Stimulated activated naive CD8-positive, alpha-beta T cell treated with anti-CD3 and anti-CD28 coated beads, Interleukin-15, amount 100 ng/mL, for 72 hours (primary cell): ENCODE measurements around the gene NLRP9.

Experiments used
- ATAC-seq: fragments of 150-1000 bp; cut with Tn5 transposase; 2 replicates; pipeline ENCODE4 v1.10.0; 2021; ENCODE audit warnings: mild to moderate bottlenecking, moderate library complexity
- DNase-seq, 2 donors: peaks; one replicate each; pipeline ENCODE4 v3.0.0; 2021 to 2022
- H3K27ac Mint-ChIP-seq, 2 donors: one replicate each; pipeline ENCODE4 v1.8.0; 2022; ENCODE audit warnings: mild to moderate bottlenecking in 2 of 2, mixed read lengths in 2 of 2, moderate library complexity in 2 of 2
- H3K27me3 Mint-ChIP-seq: one replicate; pipeline ENCODE4 v1.8.0; 2022; ENCODE audit warnings: mixed read lengths
- H3K4me1 Mint-ChIP-seq: one replicate; pipeline ENCODE4 v1.8.0; 2022; ENCODE audit warnings: mild to moderate bottlenecking, mixed read lengths
- H3K4me3 Mint-ChIP-seq, 2 donors: one replicate each; pipeline ENCODE4 v1.8.0; 2022; ENCODE audit warnings: mild to moderate bottlenecking in 2 of 2, mixed read lengths in 2 of 2, moderate library complexity in 1 of 2
- H3K9me3 Mint-ChIP-seq, 2 donors: one replicate each; pipeline ENCODE4 v1.8.0; 2022; ENCODE audit warnings: mixed read lengths in 2 of 2

Gene NLRP9

DNA sequence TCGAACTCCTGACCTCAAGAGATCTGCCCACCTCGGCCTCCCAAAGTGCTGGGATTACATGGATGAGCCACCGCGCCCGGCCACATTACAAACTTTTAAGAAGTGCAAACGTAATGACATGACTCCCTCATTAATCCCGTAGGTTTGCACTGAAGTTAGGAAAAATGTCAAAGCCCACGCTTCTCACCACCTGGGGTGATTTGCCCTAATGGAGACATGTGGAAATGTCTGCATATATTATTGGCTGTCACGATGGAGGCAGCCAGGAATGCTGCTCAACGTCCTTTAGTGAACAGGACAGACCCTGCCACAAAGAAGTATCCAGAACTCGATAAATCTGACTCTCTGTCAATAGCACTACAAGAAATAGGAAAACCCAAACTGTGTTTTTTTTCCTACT, 21.0 kb downstream of the NLRP9 start:
- ATAC-seq (no peak), DNase-seq (no peak)
- H3K9me3 Mint-ChIP-seq = peaks cover 20 to 26% of the 10 kb centered on the region in 2 donors
- peaks cover 4% of the 10 kb centered on the region for H3K4me1 Mint-ChIP-seq
- H3K27me3 Mint-ChIP-seq = peaks cover 56% of the 10 kb centered on the region
- H3K27ac Mint-ChIP-seq = no peak overlapping the region
- H3K4me3 Mint-ChIP-seq = no peak overlapping the region

DNA sequence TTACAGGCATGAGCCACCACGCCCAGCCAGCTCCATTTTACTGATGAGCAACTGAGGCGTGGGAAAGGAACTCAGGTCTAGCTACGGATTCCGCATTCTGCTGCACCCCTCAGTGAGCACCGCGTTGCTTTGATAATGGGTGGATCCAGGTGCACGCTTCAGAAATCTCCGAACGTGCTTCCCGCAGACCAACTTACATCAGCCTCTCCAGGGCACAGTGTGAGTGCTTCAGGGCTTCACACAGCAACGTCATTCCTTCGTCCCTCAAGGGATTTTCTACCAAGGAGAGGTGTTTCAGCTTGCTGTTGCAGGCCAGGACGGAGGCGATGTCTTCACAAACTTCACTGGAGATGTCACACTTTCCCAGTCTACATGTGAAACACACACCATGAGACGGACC, 21.7 kb downstream of the NLRP9 start:
- no peak for DNase-seq
- Mint-ChIP-seq H3K4me3 (no peak overlapping the region), H3K4me1 (peaks cover 4% of the 10 kb centered on the region), H3K9me3 (peaks cover 13 to 18% of the 10 kb centered on the region in 2 donors), H3K27me3 (peaks cover 49% of the 10 kb centered on the region), H3K27ac (no peak overlapping the region)
- no peak for ATAC-seq

DNA sequence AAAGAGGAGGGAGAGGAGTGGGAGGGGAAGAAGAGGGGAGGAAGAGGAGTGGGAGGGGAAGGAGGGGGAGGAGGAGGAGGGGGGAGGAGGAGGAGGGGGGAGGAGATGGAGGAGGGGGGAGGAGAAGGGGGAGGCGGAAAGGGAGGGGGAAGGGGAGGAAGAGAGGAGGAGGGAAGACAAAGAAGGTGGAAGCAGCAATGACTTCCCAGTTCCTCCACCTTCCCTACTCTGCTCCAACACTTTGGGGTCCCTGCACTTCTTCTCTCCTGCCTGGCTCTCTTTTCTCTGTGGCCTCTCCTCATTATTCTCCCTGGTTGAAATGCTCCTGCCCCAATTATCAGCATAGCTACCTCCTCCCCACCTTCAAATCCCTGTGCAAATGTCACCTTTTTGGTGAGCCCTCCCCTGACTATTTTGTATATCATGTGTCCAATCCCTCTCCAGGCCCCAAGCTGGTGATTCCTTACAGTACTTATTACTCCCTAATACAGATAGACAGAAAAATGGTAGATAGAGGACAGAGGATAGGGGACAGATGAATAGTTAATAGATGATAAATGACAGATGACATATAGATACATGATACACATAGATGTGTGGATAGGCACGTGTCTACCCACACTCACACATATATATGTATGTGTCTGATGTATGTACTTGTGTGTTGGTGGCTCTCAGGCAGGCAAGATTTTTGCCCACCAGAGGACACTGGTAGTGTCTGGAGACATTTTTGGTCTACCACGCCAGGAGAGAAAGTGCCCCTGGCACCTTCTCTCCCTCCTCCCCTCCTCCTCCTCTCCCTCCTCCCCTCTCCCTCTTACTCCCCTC, 25.2 kb downstream of the NLRP9 start:
- peaks cover 11% of the 10 kb centered on the region for H3K4me1 Mint-ChIP-seq
- peaks cover 0 to 8% of the 10 kb centered on the region in 2 donors for H3K9me3 Mint-ChIP-seq
- H3K27ac Mint-ChIP-seq = no peak overlapping the region
- DNase-seq (no peak), ATAC-seq (peak; percentile 78)
- H3K27me3 Mint-ChIP-seq = peaks cover 18% of the 10 kb centered on the region
- H3K4me3 Mint-ChIP-seq = no peak overlapping the region

DNA sequence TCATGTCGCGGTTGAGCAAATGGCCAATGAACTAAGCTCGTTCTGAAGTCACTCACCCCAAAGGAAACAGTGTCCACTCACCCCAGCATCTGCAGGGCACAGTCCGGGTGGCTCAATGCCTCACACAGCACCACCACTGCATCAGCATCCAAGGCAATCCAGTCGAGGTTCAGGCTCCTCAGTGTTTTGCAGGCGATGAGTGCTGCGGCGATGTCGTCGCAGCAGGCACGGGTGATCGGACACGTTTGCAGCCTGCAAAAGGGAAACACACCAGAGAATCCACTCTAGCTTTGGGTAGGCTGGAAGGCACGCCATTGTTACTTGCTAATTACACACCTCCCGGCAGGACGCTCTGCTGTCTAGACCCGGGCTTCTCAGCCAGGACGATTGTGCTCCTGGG, 26.5 kb downstream of the NLRP9 start:
- ATAC-seq (no peak), DNase-seq (no peak)
- Mint-ChIP-seq H3K4me1 (peaks cover 11% of the 10 kb centered on the region), H3K27ac (no peak overlapping the region), H3K27me3 (peaks cover 5% of the 10 kb centered on the region), H3K9me3 (peaks cover 0 to 8% of the 10 kb centered on the region in 2 donors), H3K4me3 (no peak overlapping the region)

DNA sequence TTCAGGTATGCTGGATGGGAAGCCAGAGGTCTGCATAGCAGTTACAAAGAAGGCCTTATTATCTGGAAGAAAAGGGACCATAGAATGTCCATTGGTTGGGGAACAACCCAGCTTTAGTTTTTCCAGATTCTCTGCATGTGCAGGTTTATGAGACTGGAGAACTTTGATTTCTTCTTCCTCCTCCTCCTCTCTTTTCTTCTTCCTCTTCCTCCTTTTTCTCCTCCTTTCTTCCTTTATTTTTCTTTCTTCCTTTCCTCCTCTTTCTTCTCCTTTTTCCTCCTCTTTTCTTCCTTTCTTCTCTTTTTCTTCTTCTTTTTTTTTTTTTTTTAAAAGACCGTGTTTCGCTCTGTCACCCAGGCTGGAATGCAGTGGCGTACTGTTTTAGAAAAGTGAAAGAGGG, 32.2 kb downstream of the NLRP9 start:
- Mint-ChIP-seq H3K4me1 (peaks cover 19% of the 10 kb centered on the region), H3K9me3 (no peaks in the 10 kb centered on the region), H3K27ac (peak overlapping the region in 1 of 2 donors; percentile 88), H3K4me3 (no peak overlapping the region), H3K27me3 (no peaks in the 10 kb centered on the region)
- DNase-seq = no peak
- ATAC-seq = no peak

DNA sequence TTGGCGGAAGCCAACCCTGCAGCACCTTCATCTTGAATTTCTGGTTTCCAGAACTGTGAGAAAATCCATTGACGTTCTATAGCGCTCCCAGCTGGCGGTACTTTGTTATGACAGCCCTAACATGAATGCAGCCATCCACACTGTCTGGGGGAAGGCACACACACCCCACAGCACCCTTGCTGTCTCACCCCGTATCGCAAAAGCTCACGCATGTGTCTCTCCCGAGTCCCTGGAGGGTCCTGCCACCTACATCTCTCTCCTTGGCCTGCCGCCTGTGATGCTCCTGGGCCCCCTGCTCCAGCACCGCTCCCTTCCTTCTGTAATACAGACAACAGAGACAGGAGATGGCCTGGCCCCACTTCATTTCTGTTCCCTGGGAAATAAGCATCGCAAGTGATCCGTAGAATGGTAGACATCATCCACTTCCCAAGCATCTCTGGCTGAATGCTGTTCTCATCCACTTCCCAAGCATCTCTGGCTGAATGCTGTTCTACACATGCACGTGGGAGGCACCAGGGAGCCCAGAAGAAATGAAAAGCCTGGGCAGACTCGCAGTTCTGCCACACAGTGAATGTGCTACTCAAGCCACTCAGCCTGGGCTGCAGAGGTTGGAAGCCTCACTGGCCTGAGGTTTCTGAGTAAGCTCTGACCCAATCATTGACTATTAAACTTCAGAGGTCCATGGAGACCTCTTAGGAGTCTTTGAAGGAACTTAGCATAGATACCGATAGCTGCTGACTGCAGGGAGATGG, 33.5 kb downstream of the NLRP9 start:
- DNase-seq = no peak
- Mint-ChIP-seq H3K9me3 (no peaks in the 10 kb centered on the region), H3K27me3 (no peaks in the 10 kb centered on the region), H3K4me3 (no peak overlapping the region), H3K27ac (no peak overlapping the region), H3K4me1 (peaks cover 12% of the 10 kb centered on the region)
- no peak for ATAC-seq

DNA sequence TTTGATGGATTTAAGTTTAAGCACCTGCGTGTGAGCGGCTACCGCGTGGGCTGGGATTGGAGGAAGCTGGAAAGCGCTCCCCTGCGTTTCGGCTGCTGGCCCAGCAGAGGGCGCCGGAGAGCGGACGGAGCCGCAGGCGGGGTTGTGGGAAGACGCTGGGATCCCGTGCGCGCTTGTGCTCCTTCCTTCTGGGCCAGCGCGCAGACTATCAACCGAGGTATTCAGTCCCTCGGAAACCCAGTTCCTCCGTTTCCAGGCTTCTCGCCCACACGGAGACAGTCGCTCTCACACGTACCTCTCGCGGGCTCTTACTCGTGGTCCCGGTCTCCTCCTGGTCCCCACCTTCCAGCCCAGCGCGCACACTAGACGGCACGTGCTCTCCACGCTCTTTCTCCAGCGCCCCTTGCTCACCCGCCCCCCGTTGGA, 34.4 kb downstream of the NLRP9 start:
- Mint-ChIP-seq H3K4me3 (no peak overlapping the region), H3K27me3 (no peaks in the 10 kb centered on the region), H3K9me3 (no peaks in the 10 kb centered on the region), H3K27ac (no peak overlapping the region), H3K4me1 (peaks cover 12% of the 10 kb centered on the region)
- ATAC-seq (peak; percentile 75), DNase-seq (peak; percentile 44 to 45)

DNA sequence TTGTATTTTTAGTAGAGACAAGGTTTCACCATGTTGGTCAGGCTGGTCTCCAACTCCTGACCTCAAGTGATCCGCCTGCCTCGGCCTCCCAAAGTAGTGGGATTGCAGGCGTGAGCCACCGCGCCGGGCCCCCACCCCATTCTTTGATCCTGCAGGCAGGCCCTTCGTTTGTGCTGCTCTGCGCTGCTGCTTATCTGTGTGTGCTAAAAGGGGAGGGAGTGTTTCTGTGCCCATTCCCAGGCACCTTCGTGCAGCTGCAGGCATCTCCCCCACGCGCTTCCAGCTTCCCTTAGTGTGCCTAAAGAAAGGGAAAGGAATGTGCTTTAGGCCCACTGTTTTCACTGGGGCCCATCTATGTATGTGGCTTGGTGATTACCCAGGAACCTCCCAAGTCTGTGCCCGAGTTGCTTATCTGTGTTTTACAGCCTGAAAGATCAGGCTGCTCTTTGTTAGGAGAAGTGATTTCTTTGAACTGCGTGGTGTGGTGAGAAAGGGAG, 36.0 kb downstream of the NLRP9 start:
- Mint-ChIP-seq H3K9me3 (no peaks in the 10 kb centered on the region), H3K4me3 (no peak overlapping the region), H3K27ac (no peak overlapping the region), H3K27me3 (no peaks in the 10 kb centered on the region), H3K4me1 (peaks cover 12% of the 10 kb centered on the region)
- no peak for DNase-seq
- no peak for ATAC-seq

DNA sequence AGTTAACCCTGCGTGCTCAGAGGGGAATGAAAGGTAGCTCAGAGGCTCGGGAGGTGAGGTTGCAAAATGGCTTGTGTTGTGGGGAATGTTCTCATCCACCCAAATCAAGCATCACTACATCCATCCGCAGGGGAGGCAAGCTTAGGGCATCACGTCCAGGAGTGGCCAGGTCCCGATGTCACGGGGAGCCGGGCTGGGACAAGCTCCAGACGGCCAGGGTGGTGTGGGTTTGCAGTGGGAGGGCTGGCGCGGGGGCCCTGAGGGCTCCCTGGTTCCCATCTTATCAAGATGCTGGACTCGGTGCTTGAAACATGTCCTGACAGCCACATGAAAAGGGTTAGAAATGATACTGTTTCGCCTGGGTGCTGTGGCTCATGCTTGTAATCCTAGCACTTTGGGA, 37.4 kb downstream of the NLRP9 start:
- DNase-seq (no peak), ATAC-seq (no peak)
- H3K9me3 Mint-ChIP-seq = no peaks in the 10 kb centered on the region
- no peak overlapping the region for H3K4me3 Mint-ChIP-seq
- H3K27ac Mint-ChIP-seq = no peak overlapping the region
- no peaks in the 10 kb centered on the region for H3K27me3 Mint-ChIP-seq
- H3K4me1 Mint-ChIP-seq = peaks cover 12% of the 10 kb centered on the region

DNA sequence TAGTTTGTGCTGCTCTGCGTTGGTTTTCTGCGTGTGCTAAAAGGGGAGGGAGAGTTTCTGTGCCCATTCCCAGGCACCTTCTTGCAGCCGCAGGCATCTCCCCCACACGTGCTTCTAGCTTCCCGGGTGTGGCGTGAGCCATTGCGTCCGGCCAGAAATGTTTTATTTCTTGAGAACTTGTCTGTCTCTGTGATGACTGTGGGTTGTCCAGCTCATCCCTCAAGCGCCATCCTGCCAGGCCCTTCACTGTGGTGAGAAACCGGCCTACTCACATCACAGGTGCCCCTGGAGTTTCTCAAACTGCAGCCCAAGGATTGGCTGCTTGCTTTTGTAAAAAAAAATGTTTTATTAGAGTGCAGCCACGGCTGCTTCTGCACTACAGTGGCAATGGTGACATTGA, 39.0 kb downstream of the NLRP9 start:
- Mint-ChIP-seq H3K27ac (no peak overlapping the region), H3K27me3 (no peaks in the 10 kb centered on the region), H3K9me3 (no peaks in the 10 kb centered on the region), H3K4me1 (peaks cover 12% of the 10 kb centered on the region), H3K4me3 (no peak overlapping the region)
- ATAC-seq (no peak), DNase-seq (no peak)

DNA sequence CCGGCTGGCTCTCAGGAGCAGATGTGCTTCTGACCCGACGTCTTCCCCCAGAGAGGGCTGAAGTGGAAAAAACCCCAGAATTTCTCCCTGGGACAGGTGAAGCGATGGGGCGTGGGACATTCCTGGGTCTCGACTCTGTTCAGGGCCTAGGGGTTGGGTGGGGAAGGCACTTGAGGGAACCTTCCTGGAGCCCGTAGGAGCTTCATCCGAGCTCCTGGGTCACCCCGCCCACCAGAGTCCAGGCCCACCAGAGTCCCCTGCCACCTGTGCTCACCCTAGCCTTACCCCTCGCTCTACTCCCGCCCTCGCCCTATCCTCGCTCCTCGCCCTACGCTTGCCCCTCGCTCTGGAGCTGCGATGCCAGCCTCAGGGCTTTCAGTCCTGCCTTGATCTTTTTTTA, 39.9 kb downstream of the NLRP9 start:
- Mint-ChIP-seq H3K27ac (peak overlapping the region in 1 of 2 donors; percentile 81), H3K4me3 (no peak overlapping the region), H3K27me3 (no peaks in the 10 kb centered on the region), H3K9me3 (no peaks in the 10 kb centered on the region), H3K4me1 (peaks cover 3% of the 10 kb centered on the region)
- no peak for ATAC-seq
- DNase-seq = no peak

DNA sequence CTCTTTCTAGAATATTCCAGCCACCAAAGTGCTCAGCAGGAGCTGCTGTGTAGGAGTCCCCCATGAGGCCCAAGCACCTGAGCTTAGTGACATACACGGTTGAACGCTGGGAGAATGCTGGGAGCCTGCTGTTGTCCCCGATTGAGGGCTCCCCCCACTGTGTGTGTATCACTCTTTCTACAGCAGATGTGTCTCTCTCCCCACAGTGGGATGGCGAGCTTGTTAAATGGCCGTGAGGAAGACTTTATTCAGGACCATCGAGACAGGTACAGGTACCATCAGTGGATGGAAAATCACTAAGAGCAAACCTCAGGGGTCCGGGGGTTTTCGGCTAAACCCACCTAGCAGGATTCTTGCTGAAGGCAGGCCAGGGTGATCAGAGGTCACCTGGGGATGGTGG, 40.5 kb downstream of the NLRP9 start:
- ATAC-seq (no peak), DNase-seq (no peak)
- Mint-ChIP-seq H3K4me3 (no peak overlapping the region), H3K4me1 (no peaks in the 10 kb centered on the region), H3K27ac (peak overlapping the region; percentile 34 to 49), H3K9me3 (no peaks in the 10 kb centered on the region), H3K27me3 (no peaks in the 10 kb centered on the region)

DNA sequence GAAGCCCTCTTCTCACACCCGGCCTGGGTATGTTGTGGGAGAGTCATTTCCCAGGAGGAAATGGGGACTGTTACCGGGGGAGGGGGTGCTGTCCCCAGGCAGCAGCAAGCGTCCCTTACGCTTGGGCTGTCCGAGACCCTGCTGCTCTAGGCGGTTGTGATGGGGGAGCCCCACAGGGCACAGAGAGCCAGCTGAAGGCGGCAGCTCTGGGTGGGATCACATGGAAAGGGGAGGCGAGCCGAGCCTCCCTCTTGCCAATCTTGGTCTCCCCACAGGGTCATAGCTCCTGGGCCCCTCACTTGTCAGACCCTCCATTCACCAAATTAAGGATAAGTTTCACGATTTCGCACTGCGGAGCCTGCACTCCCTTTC, 41.1 kb downstream of the NLRP9 start:
- H3K4me3 Mint-ChIP-seq = no peak overlapping the region
- no peaks in the 10 kb centered on the region for H3K4me1 Mint-ChIP-seq
- H3K27me3 Mint-ChIP-seq = no peaks in the 10 kb centered on the region
- no peaks in the 10 kb centered on the region for H3K9me3 Mint-ChIP-seq
- DNase-seq (no peak), ATAC-seq (no peak)
- H3K27ac Mint-ChIP-seq = peak overlapping the region in 1 of 2 donors; percentile 49

DNA sequence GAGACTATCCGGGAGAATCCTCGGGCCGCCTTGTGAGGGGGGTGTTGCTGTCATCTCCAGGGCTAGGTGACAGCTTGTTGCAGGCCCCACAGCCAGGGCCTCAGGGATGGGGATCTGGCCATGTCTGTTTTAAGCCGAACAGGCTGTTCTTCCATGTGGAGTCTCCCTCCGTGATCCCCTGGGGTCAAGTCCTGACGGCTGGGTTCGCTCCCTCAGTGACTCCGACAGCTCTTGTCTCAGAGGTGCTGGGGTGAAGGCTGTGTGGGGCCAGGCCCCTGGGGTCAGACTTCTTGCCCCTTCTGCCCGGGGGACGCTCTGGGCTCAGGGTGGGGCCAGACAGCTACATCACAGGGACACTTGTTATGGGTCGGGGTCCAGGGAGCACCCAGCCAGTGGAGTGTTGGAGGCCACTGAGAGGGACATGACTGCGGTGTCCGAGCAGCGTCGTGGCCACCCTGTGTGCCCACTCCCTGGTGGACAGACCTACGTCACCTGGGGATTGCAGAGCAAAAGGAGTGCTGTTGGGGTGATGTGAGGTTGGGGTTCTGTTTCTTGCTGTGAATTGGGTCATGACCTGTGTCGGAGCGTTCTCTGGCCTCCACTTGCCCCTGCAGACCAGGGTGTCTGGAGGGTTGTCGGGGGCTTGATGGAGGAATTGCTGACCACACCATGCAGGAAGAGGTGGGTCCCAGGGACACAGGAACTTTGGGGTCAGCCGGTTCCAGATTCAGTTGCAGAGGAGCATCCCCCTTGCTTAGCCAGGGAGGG, 41.7 kb downstream of the NLRP9 start:
- no peak overlapping the region for H3K4me3 Mint-ChIP-seq
- no peak for ATAC-seq
- peak overlapping the region in 1 of 2 donors; percentile 77 for H3K27ac Mint-ChIP-seq

DNA sequence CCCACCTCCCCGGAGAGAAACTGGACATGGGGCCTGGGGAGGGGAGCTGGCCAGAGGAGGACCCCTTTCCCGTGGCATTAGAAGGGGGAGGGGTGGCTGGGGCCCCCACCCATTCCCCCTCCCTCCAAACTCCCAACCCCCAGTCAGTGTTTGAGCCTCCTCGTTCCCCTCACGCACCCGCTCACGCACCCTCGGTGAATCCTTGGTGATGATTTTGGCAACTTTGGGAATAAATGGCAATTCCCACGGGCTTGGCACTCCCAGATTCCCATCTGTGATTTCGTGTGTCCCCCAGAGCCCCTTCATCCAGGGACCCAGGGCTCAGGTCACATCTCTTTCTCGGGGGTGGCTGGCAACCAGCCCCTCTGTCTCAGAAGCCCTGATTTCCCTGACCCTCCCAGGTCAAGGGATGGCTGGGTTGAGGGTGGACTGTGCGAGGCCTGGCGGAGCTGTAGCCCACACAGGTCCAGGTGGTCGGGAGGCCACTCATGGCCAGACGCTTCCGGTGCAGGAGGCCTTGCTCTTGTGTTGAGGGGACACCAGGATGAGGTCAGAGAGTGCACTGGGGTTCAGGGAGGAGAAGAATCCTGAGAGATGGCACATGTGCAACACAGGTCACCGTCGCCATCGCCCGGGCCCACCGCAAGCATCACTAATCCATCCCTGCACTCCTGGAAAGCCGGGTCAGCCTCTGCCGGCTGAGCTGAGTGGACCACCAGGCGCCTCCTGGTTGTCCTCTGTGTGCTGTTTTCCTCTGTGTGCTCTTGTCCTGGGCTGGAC, 42.5 kb downstream of the NLRP9 start:
- ATAC-seq (no peak), DNase-seq (no peak)
- peak overlapping the region in 1 of 2 donors; percentile 76 for H3K27ac Mint-ChIP-seq
- H3K4me1 Mint-ChIP-seq = no peaks in the 10 kb centered on the region
- no peaks in the 10 kb centered on the region for H3K27me3 Mint-ChIP-seq
- no peaks in the 10 kb centered on the region for H3K9me3 Mint-ChIP-seq
- no peak overlapping the region for H3K4me3 Mint-ChIP-seq

More for the DNA sequence above, 41.7 kb downstream of the NLRP9 start:
- no peaks in the 10 kb centered on the region for H3K27me3 Mint-ChIP-seq
- no peaks in the 10 kb centered on the region for H3K9me3 Mint-ChIP-seq
- DNase-seq = no peak
- H3K4me1 Mint-ChIP-seq = no peaks in the 10 kb centered on the region
